Neuronal stem cell (in vitro differentiated cells): ENCODE data around the gene MCOLN1.

Experiments used
- DNase-seq: peaks from one replicate; pipeline ENCODE4 v3.0.0-alpha.2; 2013; ENCODE audit warnings: low spot score
- H2AFZ ChIP-seq: one replicate; pipeline ENCODE4 v1.6.1; 2013; ENCODE audit warnings: mild to moderate bottlenecking, low read length, inconsistent platforms
- H2AK5ac ChIP-seq: 2 replicates; pipeline ENCODE4 v1.6.1; 2013; ENCODE audit warnings: low read depth, mild to moderate bottlenecking, inconsistent platforms, low read length, moderate library complexity, mixed read lengths
- H2BK120ac ChIP-seq: 2 replicates; pipeline ENCODE4 v1.6.1; 2013; ENCODE audit warnings: low read depth, mild to moderate bottlenecking, inconsistent platforms, low read length, moderate library complexity, mixed read lengths
- H2BK12ac ChIP-seq: one replicate; pipeline ENCODE4 v1.6.1; 2013; ENCODE audit warnings: low read length, inconsistent platforms
- H2BK15ac ChIP-seq: 2 replicates; pipeline ENCODE4 v1.6.1; 2013; ENCODE audit warnings: mild to moderate bottlenecking, low read length, inconsistent platforms, mixed read lengths
- H2BK5ac ChIP-seq: one replicate; pipeline ENCODE4 v1.6.1; 2013; ENCODE audit warnings: inconsistent platforms, mild to moderate bottlenecking, low read length, moderate library complexity
- H3K14ac ChIP-seq: one replicate; pipeline ENCODE4 v1.6.1; 2013; ENCODE audit warnings: low read length, inconsistent platforms
- H3K18ac ChIP-seq: 2 replicates; pipeline ENCODE4 v1.6.1; 2013; ENCODE audit warnings: low read length, inconsistent platforms
- H3K23ac ChIP-seq: 2 replicates; pipeline ENCODE4 v1.6.1; 2013; ENCODE audit warnings: low read depth, mild to moderate bottlenecking, mixed read lengths, low read length, inconsistent platforms; ENCODE audit not compliant: poor library complexity
- H3K27ac ChIP-seq: replicated peaks from 3 replicates; pipeline ENCODE4 v1.5.1; 2013; ENCODE audit warnings: low read length, inconsistent platforms
- H3K27me3 ChIP-seq, 3 experiments: 2 replicates each; pipeline ENCODE4 v1.6.1; 2013; ENCODE audit warnings: low read length in 3 of 3, mild to moderate bottlenecking in 2 of 3, inconsistent platforms in 1 of 3, low read depth in 1 of 3, mixed read lengths in 1 of 3, moderate library complexity in 1 of 3; ENCODE audit not compliant: control insufficient read depth in 3 of 3, insufficient read depth in 3 of 3
- H3K36me3 ChIP-seq, 2 donors: replicated peaks in 1 of 2; 2 replicates each; pipeline ENCODE4 v1.6.1; 2013; ENCODE audit warnings: low read length in 2 of 2; ENCODE audit not compliant: control insufficient read depth in 2 of 2, insufficient read depth in 2 of 2
- H3K4ac ChIP-seq: 2 replicates; pipeline ENCODE4 v1.6.1; 2013; ENCODE audit warnings: inconsistent platforms, mild to moderate bottlenecking, low read length, moderate library complexity
- H3K4me1 ChIP-seq, 2 donors: 1 replicate in 1 of 2; 2 replicates in 1 of 2; pipeline ENCODE4 v1.6.1; 2013; ENCODE audit warnings: low read length in 2 of 2, low read depth in 1 of 2; ENCODE audit not compliant: control insufficient read depth in 2 of 2, insufficient read depth in 1 of 2
- H3K4me2 ChIP-seq: one replicate; pipeline ENCODE4 v1.6.1; 2013; ENCODE audit warnings: mild to moderate bottlenecking, low read length, inconsistent platforms; ENCODE audit not compliant: insufficient read depth, poor library complexity, severe bottlenecking
- H3K4me3 ChIP-seq, 2 donors: 2 replicates each; pipeline ENCODE4 v1.5.1; 2013; ENCODE audit warnings: low read length in 2 of 2, mild to moderate bottlenecking in 2 of 2, inconsistent platforms in 1 of 2, moderate library complexity in 1 of 2
- H3K79me1 ChIP-seq: one replicate; pipeline ENCODE4 v1.6.1; 2013; ENCODE audit warnings: low read depth, mild to moderate bottlenecking, inconsistent platforms, low read length, moderate library complexity
- H3K9ac ChIP-seq: one replicate; pipeline ENCODE4 v1.6.1; 2013; ENCODE audit warnings: mild to moderate bottlenecking, low read depth, low read length, inconsistent platforms; ENCODE audit not compliant: poor library complexity
- H3K9me3 ChIP-seq, 2 donors: replicated peaks in 1 of 2; 2 replicates each; pipeline versions ENCODE3 to v1.6.1; 2013; ENCODE audit warnings: low read length in 2 of 2, mild to moderate bottlenecking in 2 of 2, inconsistent platforms in 1 of 2, low read depth in 1 of 2, mixed read lengths in 1 of 2, moderate library complexity in 1 of 2; ENCODE audit not compliant: control insufficient read depth in 2 of 2, insufficient read depth in 1 of 2
- H4K8ac ChIP-seq: one replicate; pipeline ENCODE4 v1.6.1; 2013; ENCODE audit warnings: low read depth, mild to moderate bottlenecking, inconsistent platforms, low read length, moderate library complexity
- H4K91ac ChIP-seq: one replicate; pipeline ENCODE4 v1.6.1; 2013; ENCODE audit warnings: low read length, low read depth, mild to moderate bottlenecking, inconsistent platforms; ENCODE audit not compliant: poor library complexity
- WGBS, 2 donors: extraction: QIAGEN DNeasy Blood & Tissue Kit; methylation state at CpG; one replicate each; pipeline ENCODE4 v1.1.7; 2013; ENCODE audit warnings: missing lambda C conversion rate in 2 of 2, mixed read lengths in 1 of 2; ENCODE audit not compliant: insufficient read length in 2 of 2, insufficient replicate concordance in 1 of 2; ENCODE audit errors: extremely low coverage in 2 of 2; 5-methylcytosine and 5-hydroxymethylcytosine counted together

Gene MCOLN1

DNA sequence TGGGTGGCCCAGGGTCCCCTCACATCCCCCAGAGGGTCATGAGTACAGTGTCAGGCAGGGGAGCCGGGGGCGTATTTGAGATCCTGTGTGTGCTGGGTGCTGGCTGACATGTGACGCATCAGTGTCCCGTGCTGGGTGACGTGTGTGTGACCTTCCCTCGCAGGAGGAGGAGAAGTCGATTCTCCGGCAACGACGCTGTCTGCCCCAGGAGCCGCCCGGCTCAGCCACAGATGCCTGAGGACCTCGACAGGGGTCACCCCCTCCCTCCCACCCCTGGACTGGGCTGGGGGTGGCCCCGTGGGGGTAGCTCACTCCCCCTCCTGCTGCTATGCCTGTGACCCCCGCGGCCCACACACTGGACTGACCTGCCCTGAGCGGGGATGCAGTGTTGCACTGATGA, 38.9 kb downstream of the MCOLN1 start:
- Histone ChIP-seq H3K18ac (no peak overlapping the region), H3K9me3 (peaks cover 0 to 5% of the 10 kb centered on the region in 2 donors), H3K4me3 (no peak overlapping the region), H2BK15ac (no peak overlapping the region), H3K79me1 (peaks cover 7% of the 10 kb centered on the region), H2AK5ac (no peak overlapping the region), H3K27me3 (no peaks in the 10 kb centered on the region), H3K14ac (no peak overlapping the region), H3K4me2 (no peak overlapping the region), H2BK5ac (no peak overlapping the region), H3K4me1 (no peaks in the 10 kb centered on the region), H3K27ac (no peak overlapping the region), H4K91ac (no peak overlapping the region), H3K9ac (peak overlapping the region; percentile 21), H4K8ac (no peak overlapping the region), H3K4ac (no peak overlapping the region), H2BK12ac (no peak overlapping the region), H3K23ac (no peak overlapping the region), H2BK120ac (no peak overlapping the region), H3K36me3 (peaks cover 23 to 25% of the 10 kb centered on the region in 2 donors), H2AFZ (no peak overlapping the region)
- no CpG with 5 or more reads among the region's 17 CpGs for WGBS, 2 donors
- no peak for DNase-seq

DNA sequence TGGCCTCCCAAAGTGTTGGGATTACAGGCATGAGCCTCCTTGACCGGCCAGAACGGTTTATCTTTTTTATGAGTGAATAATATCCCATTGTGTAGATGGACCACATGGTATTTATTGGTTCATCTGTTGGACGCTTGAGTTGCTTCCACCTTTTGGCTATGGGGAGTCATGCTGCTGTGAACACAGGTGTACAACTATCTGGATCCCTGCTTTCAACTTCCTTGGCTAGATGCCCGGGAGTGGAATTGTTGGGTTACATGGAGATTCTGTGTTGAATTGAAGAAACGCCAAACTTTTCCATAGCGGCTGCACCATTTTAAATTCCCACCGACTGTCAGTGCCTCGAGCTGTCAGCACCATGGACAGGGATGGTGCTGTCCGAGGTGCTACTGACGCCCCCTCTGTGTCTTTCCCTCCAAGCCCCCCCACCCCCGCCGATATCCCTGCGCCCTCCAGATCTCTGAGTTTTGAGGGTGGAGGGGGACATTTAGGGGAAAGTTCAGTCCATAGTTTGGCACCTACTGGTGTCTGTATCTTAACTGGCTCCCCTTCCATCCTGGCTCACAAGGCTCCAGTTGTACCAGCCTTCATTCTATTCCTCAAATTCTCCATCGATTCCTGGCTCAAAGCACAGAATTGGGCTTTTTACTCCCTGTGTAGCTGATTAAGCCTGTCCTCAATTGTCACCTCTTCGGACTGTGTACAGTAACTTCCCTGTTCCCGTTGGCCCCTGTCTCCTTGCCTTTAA, 40.4 kb downstream of the MCOLN1 start:
- no peak overlapping the region for H2BK5ac ChIP-seq
- no peak overlapping the region for H2AFZ ChIP-seq
- no peak overlapping the region for H3K9ac ChIP-seq
- H2AK5ac ChIP-seq = no peak overlapping the region
- H3K27ac ChIP-seq = no peak overlapping the region
- H2BK120ac ChIP-seq = no peak overlapping the region
- H3K4me1 ChIP-seq = no peaks in the 10 kb centered on the region
- DNase-seq = no peak
- no peak overlapping the region for H2BK12ac ChIP-seq
- no peak overlapping the region for H4K8ac ChIP-seq
- no peak overlapping the region for H3K23ac ChIP-seq
- WGBS, 2 donors = no CpG with 5 or more reads among the region's 16 CpGs
- H3K79me1 ChIP-seq = peaks cover 3% of the 10 kb centered on the region
- no peaks in the 10 kb centered on the region for H3K27me3 ChIP-seq
- H3K36me3 ChIP-seq = peaks cover 11 to 13% of the 10 kb centered on the region in 2 donors
- no peak overlapping the region for H2BK15ac ChIP-seq
- H4K91ac ChIP-seq = no peak overlapping the region
- H3K4me3 ChIP-seq = no peak overlapping the region
- H3K18ac ChIP-seq = no peak overlapping the region
- no peak overlapping the region for H3K4me2 ChIP-seq
- H3K4ac ChIP-seq = no peak overlapping the region
- H3K9me3 ChIP-seq = peaks cover 0 to 4% of the 10 kb centered on the region in 2 donors
- no peak overlapping the region for H3K14ac ChIP-seq

DNA sequence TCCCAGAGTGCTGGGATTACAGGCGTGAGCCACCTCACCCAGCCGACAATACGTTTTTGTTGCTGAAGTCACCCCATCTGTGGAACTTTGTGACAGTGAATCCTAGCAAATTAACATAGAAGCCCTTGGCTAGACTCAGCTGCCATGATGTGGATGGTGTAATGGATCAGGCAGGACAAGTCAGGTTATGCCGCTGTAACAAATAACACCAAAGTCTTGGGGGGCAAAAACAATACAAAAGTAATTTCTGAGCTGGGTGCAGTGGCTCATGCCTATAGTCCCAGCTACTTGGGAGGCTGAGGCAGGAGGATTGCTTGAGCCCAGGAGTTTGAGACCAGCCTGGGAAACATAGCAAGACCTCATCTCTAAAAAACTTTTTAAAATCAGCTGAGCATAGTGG, 42.4 kb downstream of the MCOLN1 start:
- no peak for DNase-seq
- H2BK5ac ChIP-seq = no peak overlapping the region
- H3K23ac ChIP-seq = no peak overlapping the region
- no peak overlapping the region for H3K4me3 ChIP-seq
- no peak overlapping the region for H3K9ac ChIP-seq
- no peak overlapping the region for H2AFZ ChIP-seq
- no peaks in the 10 kb centered on the region for H3K4me1 ChIP-seq
- no peak overlapping the region for H2BK12ac ChIP-seq
- H2BK120ac ChIP-seq = no peak overlapping the region
- H3K9me3 ChIP-seq = peaks cover 0 to 3% of the 10 kb centered on the region in 2 donors
- no peak overlapping the region for H2BK15ac ChIP-seq
- no peak overlapping the region for H3K27ac ChIP-seq
- H3K14ac ChIP-seq = no peak overlapping the region
- no peaks in the 10 kb centered on the region for H3K27me3 ChIP-seq
- H3K36me3 ChIP-seq = peaks cover 0 to 5% of the 10 kb centered on the region in 2 donors
- H3K4ac ChIP-seq = no peak overlapping the region
- H3K18ac ChIP-seq = no peak overlapping the region
- H2AK5ac ChIP-seq = no peak overlapping the region
- H4K8ac ChIP-seq = no peak overlapping the region
- no peak overlapping the region for H4K91ac ChIP-seq
- H3K4me2 ChIP-seq = no peak overlapping the region
- H3K79me1 ChIP-seq = peaks cover 2% of the 10 kb centered on the region
- no CpG with 5 or more reads among the region's 4 CpGs for WGBS, 2 donors

DNA sequence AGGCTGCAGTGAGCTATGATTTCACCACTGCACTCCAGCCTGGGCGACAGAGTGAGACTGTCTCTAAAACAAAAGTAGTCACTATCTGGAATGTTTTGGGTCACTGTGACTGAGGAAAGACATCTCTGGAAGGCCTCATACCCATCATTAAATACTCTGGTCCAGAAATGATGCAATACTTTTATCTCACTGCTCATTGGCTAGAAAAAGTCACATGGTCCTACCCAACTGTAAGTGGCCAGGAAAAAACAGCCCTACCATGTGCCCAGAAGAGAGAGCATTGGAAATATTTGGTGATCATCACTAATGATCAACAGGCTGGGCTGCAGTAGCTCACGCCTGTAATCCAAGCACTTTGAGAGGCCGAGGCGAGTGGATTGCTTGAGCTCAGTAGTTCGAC, 42.9 kb downstream of the MCOLN1 start:
- peaks cover 2% of the 10 kb centered on the region for H3K79me1 ChIP-seq
- no peak overlapping the region for H2BK12ac ChIP-seq
- H3K4ac ChIP-seq = no peak overlapping the region
- H2BK120ac ChIP-seq = no peak overlapping the region
- H2AFZ ChIP-seq = no peak overlapping the region
- H3K23ac ChIP-seq = no peak overlapping the region
- H4K8ac ChIP-seq = no peak overlapping the region
- no peak overlapping the region for H3K4me3 ChIP-seq
- no peak overlapping the region for H3K9ac ChIP-seq
- no peak overlapping the region for H4K91ac ChIP-seq
- H2AK5ac ChIP-seq = no peak overlapping the region
- DNase-seq = no peak
- peaks cover 0 to 3% of the 10 kb centered on the region in 2 donors for H3K36me3 ChIP-seq
- no peak overlapping the region for H2BK15ac ChIP-seq
- no CpG with 5 or more reads among the region's 5 CpGs for WGBS, 2 donors
- H3K27me3 ChIP-seq = no peaks in the 10 kb centered on the region
- no peak overlapping the region for H3K18ac ChIP-seq
- H3K27ac ChIP-seq = no peak overlapping the region
- no peak overlapping the region for H2BK5ac ChIP-seq
- H3K4me1 ChIP-seq = no peaks in the 10 kb centered on the region
- H3K9me3 ChIP-seq = peaks cover 0 to 1% of the 10 kb centered on the region in 2 donors
- H3K4me2 ChIP-seq = no peak overlapping the region
- H3K14ac ChIP-seq = no peak overlapping the region
